Measurements from ENCODE around the gene LARGE1. TPM values are rescaled to one million over a fixed set of nuclear protein-coding genes. Genes with fewer than 3 reads are reported as not detected.

LARGE1 gene
- total RNA-seq, 1 experiment from 2014 or later = 2.5 TPM

- DNase-seq (ENCODE audit: low read depth, low spot score) (no peak), ATAC-seq (no peak)
- no peaks in the 10 kb centered on the region for H3K4me1 ChIP-seq (ENCODE audit: control insufficient read depth, insufficient read depth, low read length)
- no peak for TF ChIP-seq CTCF (IDR thresholded peaks at IDR 0.05)
- no peak for TF ChIP-seq POLR2AphosphoS5 (IDR thresholded peaks at IDR 0.05; ENCODE audit: low read depth, low read length)
- TF ChIP-seq SIN3A (IDR thresholded peaks at IDR 0.05; ENCODE audit: borderline replicate concordance, insufficient read depth, low read depth, low read length) = no peak
- TF ChIP-seq TCF7L2 (IDR thresholded peaks at IDR 0.05; ENCODE audit: low read depth, low read length) = no peak
- no peak for TF ChIP-seq REST (IDR thresholded peaks at IDR 0.05; ENCODE audit: insufficient read depth in 1 of 2, low read depth in 2 of 2, low read length in 1 of 2)
- H3K27me3 ChIP-seq (ENCODE audit: control insufficient read depth, insufficient read depth, low read length) = no peaks in the 10 kb centered on the region
- no peak overlapping the region for H3K27ac ChIP-seq (ENCODE audit: low read length)
- ChIA-PET CTCF (no interaction called here), POLR2A (no interaction called here)
- in situ Hi-C loops (cut with HindIII; ENCODE audit: low pct_unique_long_range_greater_than_20kb, low sequenced_read_pairs) = no loop called here
- H3K9me3 ChIP-seq (ENCODE audit: control insufficient read depth, insufficient read depth, low read depth, low read length) = no peaks in the 10 kb centered on the region
- H3K4me3 ChIP-seq (ENCODE audit: low read depth in 2 of 2, low read length in 2 of 2) = no peak overlapping the region
- BruUV-seq (replicated peaks) = no TSS peak
- no peaks in the 10 kb centered on the region for H3K36me3 ChIP-seq (ENCODE audit: control insufficient read depth, insufficient read depth, low read length)
- intact Hi-C loops (cut with micrococcal nuclease; ENCODE audit: unreplicated experiment) = no loop called here
These were observed 77.7 kb downstream of the LARGE1 start for GRCh38 chr22:33842421-33843094.

GRCh38 chr22:33842006-33842354, 78.3 kb downstream of the LARGE1 start:
- in situ Hi-C loops (cut with HindIII; ENCODE audit: low pct_unique_long_range_greater_than_20kb, low sequenced_read_pairs) (no loop called here), intact Hi-C loops (cut with micrococcal nuclease; ENCODE audit: unreplicated experiment) (no loop called here)
- Histone ChIP-seq H3K4me1 (ENCODE audit: control insufficient read depth, insufficient read depth, low read length) (no peaks in the 10 kb centered on the region), H3K27ac (ENCODE audit: low read length) (no peak overlapping the region), H3K4me3 (ENCODE audit: low read depth in 2 of 2, low read length in 2 of 2) (no peak overlapping the region), H3K36me3 (ENCODE audit: control insufficient read depth, insufficient read depth, low read length) (no peaks in the 10 kb centered on the region), H3K27me3 (ENCODE audit: control insufficient read depth, insufficient read depth, low read length) (no peaks in the 10 kb centered on the region), H3K9me3 (ENCODE audit: control insufficient read depth, insufficient read depth, low read depth, low read length) (no peaks in the 10 kb centered on the region)
- DNase-seq (ENCODE audit: low read depth, low spot score) = no peak
- ChIA-PET POLR2A (no interaction called here), CTCF (no interaction called here)
- no peak for TF ChIP-seq SIN3A (IDR thresholded peaks at IDR 0.05; ENCODE audit: borderline replicate concordance, insufficient read depth, low read depth, low read length)
- no peak for TF ChIP-seq REST (IDR thresholded peaks at IDR 0.05; ENCODE audit: insufficient read depth in 1 of 2, low read depth in 2 of 2, low read length in 1 of 2)
- TF ChIP-seq CTCF (IDR thresholded peaks at IDR 0.05) = no peak
- TF ChIP-seq TCF7L2 (IDR thresholded peaks at IDR 0.05; ENCODE audit: low read depth, low read length) = no peak
- no peak for TF ChIP-seq POLR2AphosphoS5 (IDR thresholded peaks at IDR 0.05; ENCODE audit: low read depth, low read length)
- no TSS peak for BruUV-seq (replicated peaks)
- no peak for ATAC-seq

Data from Panc1 (cell line).